Muscle of back (tissue), 11 donors: ENCODE results near the gene PARP12. TPM values are rescaled to one million over a fixed set of nuclear protein-coding genes. Genes with fewer than 3 reads are reported as not detected.

Source experiments
- DNase-seq, 3 donors: peaks; one replicate each; pipeline versions ENCODE4 v3.0.0 to v3.0.0-alpha.2; 2013
- polyA plus RNA-seq, 10 donors: library from polyadenylated mRNA; unstranded; fragments of 120-200 nt; gene quantifications; one replicate each; pipeline ENCODE4 v1.2.1, GENCODE V29; 2013; ENCODE audit not compliant: insufficient read length in 10 of 10

The PARP12 gene
- polyA plus RNA-seq, 10 donors, result 5.8 to 17.6 (median 10.1) TPM

- no peak for DNase-seq
These were observed 69.6 kb downstream of the PARP12 start for GRCh38 chr7:139993169-139993568.

- no peak for DNase-seq
These were observed 70.3 kb downstream of the PARP12 start for GRCh38 chr7:139992353-139993044.

GRCh38 chr7:139991911-139992310 is 70.8 kb downstream of the PARP12 start:
- DNase-seq, result no peak

DNA sequence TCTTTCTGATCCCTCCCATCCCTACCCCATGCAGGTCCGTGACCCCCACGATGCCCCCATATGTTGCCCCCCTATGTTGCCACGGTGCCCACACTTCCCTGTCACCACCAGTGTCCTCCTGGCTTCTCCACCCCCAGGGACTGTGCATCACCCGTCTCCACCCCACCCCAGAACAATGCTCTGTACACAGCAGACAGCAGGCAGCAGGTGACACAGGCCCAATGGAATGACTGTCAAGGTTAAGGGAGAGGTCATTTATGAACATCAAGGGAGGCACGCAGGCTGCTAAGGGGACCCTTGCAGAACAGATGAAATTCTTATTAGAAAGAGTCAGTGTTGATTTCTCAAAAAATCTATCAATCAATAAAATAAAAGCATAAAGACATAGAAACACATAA is 71.5 kb downstream of the PARP12 start:
- no peak for DNase-seq

- DNase-seq, result no peak
These were observed 72.0 kb downstream of the PARP12 start for GRCh38 chr7:139990571-139991268.

DNA sequence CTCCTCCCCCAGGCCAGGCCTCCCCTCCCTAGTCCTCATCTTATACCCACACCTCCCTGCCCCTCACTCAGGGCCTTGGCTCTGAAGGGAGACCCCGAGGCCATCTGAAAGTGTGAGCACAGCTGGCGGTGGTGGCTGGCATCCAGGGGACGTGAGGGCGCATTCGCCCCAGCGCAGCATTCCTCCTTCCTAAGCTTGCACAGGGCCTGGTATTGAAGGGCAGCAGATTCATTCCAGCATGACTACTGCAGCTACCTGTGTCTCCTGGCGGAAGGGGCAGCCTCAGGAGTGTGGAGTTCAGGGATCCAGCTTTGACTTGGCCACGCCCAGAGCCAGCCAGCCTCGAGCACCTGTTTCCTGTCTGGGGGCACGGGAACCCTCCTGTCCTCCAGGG is 72.6 kb downstream of the PARP12 start:
- DNase-seq, result no peak

GRCh38 chr7:139989366-139990141 is 73.2 kb downstream of the PARP12 start:
- DNase-seq, result no peak

DNA sequence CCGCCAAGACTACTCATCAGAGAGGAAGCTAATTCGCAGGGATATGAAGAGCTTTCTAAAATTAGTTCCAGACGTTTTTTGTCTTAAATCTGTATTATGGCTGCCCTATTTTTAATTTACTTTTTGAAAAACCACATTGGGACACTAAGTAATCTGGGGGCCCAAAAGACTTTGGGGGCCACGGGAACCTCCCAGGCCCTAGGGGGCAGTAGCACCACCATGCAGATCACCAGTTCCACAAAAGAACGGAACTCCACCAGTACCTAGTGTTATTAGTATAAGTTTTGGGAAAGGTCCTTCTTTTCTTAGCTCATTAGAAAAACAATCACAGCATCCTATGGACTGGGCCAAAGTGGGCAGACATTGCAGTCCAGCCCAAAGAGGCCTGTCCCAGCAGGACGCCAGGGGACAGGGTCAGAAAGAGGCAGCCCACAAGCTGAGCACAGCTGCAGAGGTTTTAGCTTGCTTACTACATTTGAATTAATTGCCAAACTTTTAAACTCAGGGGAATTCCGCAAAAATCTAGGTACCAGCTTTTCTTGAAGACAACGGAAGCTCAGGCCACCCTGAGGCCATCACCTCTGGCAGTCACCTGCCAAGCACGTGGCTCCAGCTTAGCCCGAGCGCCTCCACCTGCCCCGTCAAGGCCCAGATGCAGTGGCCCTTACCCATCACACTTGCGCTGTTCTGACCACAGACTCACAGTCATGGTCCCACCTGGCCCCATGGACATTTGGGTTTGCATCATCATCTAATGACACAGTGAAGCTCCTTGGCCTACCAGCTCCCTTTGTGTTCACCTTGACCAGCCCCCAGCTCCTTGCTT is 74.8 kb downstream of the PARP12 start:
- DNase-seq, result no peak

DNA sequence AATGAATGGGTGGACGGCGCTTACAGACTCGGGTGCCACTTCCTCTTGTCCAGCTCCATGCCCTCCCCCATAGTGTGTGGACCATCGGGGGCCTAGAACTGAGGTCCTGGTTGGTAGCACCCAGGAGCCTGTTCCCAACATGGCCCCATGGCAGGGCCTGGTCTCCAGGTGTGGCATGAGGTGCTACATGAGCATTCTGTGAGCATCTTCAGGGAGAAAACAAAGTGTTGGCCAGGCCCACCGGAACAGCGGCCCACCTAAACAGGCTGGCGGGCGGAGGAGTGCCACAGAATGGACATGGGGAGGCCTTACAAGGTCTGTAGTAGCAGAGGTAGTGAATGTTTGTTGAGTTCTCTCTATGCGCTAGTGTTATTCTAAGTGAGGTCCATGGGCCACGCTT is 76.9 kb downstream of the PARP12 start:
- DNase-seq, result no peak

DNA sequence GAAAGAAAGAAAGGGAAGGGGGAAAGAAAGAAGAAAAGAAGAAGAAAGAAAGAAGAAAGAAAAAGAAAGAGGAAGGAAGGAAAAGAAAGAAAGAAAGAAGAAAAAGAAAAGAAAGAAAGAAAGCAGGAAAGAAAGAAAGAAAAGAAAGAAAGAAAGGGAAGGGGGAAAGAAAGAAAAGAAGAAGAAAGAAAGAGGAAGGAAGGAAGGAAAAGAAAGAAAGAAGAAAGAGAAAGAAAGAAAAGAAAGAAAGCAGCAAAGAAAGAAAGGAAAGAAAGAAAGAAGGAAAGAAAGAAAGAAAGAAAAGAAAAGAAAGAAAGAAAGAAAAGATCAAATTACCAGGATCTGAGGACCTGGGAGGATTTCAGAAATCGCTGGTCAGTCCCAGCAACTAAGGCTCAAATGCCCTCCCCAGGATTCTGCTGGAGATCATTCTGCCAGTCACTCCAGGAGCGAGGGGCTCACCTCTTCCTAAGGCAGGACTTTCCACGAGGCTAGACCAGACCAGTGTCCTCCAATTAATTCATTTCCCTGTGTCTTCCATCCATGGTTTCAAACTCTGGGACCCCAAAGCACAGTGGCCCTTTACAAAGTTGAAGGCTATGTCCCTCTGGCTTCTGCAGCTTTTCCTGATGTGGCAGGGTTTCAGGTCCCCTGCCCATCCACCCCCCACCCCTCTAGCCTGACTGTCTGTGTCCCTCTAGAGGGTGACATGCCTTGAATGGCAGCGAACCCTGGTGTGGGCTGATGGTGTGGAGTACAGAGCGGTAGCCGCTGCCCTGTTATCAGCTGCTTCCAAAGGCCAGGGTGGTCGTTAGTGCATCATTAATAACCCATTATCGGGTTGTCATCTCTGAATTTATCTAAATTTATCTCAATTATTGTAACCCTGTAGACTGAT is 77.9 kb downstream of the PARP12 start:
- no peak for DNase-seq

DNA sequence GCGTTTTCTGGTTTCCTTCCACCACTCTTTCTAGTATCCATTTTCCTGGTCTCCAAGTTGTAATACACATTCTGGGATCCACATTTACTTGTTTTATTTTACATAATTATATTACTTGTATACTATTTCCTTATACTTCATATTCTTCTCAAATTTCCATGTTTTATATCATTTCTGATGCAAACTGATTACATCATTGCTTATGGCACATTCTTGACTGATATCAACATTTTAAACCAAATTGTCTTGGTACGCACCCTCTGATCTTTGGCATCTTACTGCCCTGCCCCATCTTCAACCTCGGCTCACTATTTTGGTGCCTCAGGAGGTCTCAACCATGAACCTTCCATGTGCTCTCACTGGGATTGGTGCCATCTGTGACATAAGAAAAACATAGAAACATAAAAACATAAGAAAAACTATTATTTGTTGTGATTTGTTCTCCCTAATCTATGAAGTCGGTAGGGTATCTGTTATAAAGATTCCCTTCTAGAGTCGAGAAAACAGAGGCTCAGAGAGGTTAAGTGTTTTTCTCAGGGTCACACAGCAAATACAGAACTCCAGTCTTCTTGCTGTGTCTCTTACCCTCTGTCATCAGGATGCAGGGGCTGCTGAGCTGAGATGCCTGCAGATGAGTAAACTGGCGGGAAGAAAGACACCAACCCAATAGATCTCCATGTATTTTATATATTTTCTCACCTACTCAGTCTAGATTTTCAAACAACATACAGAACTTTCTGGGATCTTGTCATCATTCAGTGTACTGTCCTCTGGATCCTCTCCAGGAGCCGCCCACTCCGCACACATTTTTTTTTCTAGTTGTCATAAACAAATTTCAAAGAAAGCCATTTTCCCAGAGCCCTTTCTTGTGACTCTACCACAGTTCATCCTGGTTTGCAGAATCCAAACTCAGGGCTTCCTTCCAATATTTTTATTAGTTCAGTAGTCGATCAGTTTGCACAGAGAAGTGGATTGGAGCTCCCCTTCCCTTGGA is 79.5 kb downstream of the PARP12 start:
- no peak for DNase-seq

GRCh38 chr7:139981511-139981895 is 81.2 kb downstream of the PARP12 start:
- no peak for DNase-seq

- DNase-seq, result no peak
These were observed 85.7 kb downstream of the PARP12 start for GRCh38 chr7:139976838-139977656.

- no peak for DNase-seq
These were observed 86.5 kb downstream of the PARP12 start for GRCh38 chr7:139976055-139976837.

- no peak for DNase-seq
These were observed 88.5 kb downstream of the PARP12 start for GRCh38 chr7:139974179-139974811.
